Measurements from ENCODE around the gene EFEMP2. TPM values are rescaled to one million over a fixed set of nuclear protein-coding genes. Genes with fewer than 3 reads are reported as not detected.

The EFEMP2 gene
- total and polyA plus RNA-seq, 10 of the 15 experiments (the other 5 are each of a cell fraction or from before 2014, with no cell fraction given), result 0.24 to 13.2 (median 1.3) TPM; not detected in 1

DNA sequence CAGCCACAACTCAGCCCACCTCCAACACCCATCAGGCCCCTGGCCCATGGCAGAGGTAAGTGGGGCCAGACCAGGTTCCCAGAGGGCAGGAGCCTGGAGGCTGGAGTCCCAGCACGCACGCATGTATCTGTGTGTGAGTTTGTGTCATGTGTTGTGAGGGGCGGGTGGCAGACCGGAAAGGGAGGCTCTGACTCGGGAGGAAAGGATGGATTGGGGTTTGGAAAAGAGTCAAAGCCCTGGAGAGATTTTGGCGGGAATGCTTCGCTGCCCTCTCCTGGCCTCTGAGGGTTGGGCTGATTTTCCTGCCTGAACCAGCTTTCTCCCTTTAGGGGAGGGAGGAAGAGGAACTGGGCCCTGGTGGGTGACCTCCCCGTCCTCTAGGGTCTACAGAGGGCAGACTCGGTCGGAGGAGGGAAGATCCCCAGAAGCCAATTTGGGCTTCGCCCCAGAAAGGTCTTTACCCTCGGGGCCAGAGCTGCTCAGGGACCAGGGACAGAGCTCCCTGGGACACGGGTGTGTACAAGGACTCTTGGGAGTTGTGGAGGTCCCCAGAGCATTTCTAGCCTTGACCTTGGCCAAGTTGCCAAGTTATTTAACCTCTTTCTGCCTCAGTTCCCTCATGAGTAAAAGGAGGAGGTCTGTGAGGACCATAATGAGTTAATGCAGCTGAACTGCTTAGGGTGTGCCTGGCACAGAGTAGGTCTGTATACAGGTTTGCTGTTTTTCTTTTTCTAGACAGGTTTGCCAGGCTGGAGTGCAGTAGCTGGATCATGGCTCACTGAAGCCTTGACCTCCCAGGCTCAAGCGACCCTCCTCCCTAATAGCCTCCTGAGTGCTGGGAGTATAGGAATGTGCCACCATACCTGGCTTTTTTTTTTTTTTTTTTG lies 39.3 kb upstream of the EFEMP2 start:
- Histone ChIP-seq H4K20me1 (ENCODE audit: control insufficient read depth, insufficient read depth) (no peaks in the 10 kb centered on the region), H2AFZ (ENCODE audit: control insufficient read depth, low read depth, low read length) (peak overlapping the region; percentile 11), H3K9me3 (replicated peaks; ENCODE audit: control insufficient read depth, insufficient read depth, low read length) (no peaks in the 10 kb centered on the region), H3K79me2 (ENCODE audit: control insufficient read depth, insufficient read depth, low read length) (peaks cover 2% of the 10 kb centered on the region; the same call in 1 of the 2 replicates), H3K4me1 (ENCODE audit: control insufficient read depth, insufficient read depth, low read length) (peaks cover 32% of the 10 kb centered on the region), H3K4me2 (ENCODE audit: control insufficient read depth, insufficient read depth) (no peak overlapping the region), H3K27me3 (replicated peaks in 1 of 2; ENCODE audit: control insufficient read depth in 2 of 2, insufficient read depth in 2 of 2, low read length in 1 of 2) (no peaks in the 10 kb centered on the region), H3K27ac (ENCODE audit: control insufficient read depth, insufficient read depth) (peak overlapping the region; percentile 38; the same call in 1 of the 2 replicates), H3K4me3 (no peak overlapping the region), H3K9ac (ENCODE audit: control insufficient read depth, insufficient read depth, low read length) (no peak overlapping the region), H3K36me3 (ENCODE audit: control insufficient read depth in 2 of 2, insufficient read depth in 2 of 2, low read length in 1 of 2) (no peaks in the 10 kb centered on the region; a peak in 1 of 4 replicates)
- in situ Hi-C loops (cut with MboI) (no loop called here), intact Hi-C loops (cut with micrococcal nuclease; ENCODE audit: unreplicated experiment) (no loop called here)
- FAIRE-seq (no peak), DNase-seq (ENCODE audit: low read depth, low spot score) (no peak), ATAC-seq (peak; percentile 63)
- RAD21 ChIA-PET (ENCODE audit: unreplicated experiment), result interaction anchor here (1.5 to 2.1 kb wide), 4 partner anchors 13 to 27 kb away, joined by 7 to 18 read pairs (median 8); partner anchors contain the start of gene CCDC85B
- 11% methylated on average over 14 of the region's 14 CpGs for WGBS (ENCODE audit: insufficient coverage, insufficient replicate concordance, low lambda C conversion rate, missing lambda C conversion rate)
- CTCF ChIA-PET, result interaction anchor here (1.0 to 6.5 kb wide), 8 partner anchors 10 to 30 kb away, joined by 3 to 89 read pairs (median 4); partner anchors contain the start of genes CCDC85B, FIBP and FOSL1
- no TSS peak for BruUV-seq (replicated peaks)
- SMC1A ChIA-PET (ENCODE audit: uncharacterized antibody, unreplicated experiment), result interaction anchor here (0.7 to 3.2 kb wide), 7 partner anchors 10 to 110 kb away, joined by 3 to 24 read pairs (median 3); partner anchors contain the start of genes CCDC85B and FIBP
- POLR2A ChIA-PET, result interaction anchor here (0.5 to 2.1 kb wide), 11 partner anchors 10 to 1567 kb away, joined by 3 to 34 read pairs (median 4); partner anchors contain the start of genes CCDC85B, FIBP and FOSL1
- TF ChIP-seq, protein P1, sequence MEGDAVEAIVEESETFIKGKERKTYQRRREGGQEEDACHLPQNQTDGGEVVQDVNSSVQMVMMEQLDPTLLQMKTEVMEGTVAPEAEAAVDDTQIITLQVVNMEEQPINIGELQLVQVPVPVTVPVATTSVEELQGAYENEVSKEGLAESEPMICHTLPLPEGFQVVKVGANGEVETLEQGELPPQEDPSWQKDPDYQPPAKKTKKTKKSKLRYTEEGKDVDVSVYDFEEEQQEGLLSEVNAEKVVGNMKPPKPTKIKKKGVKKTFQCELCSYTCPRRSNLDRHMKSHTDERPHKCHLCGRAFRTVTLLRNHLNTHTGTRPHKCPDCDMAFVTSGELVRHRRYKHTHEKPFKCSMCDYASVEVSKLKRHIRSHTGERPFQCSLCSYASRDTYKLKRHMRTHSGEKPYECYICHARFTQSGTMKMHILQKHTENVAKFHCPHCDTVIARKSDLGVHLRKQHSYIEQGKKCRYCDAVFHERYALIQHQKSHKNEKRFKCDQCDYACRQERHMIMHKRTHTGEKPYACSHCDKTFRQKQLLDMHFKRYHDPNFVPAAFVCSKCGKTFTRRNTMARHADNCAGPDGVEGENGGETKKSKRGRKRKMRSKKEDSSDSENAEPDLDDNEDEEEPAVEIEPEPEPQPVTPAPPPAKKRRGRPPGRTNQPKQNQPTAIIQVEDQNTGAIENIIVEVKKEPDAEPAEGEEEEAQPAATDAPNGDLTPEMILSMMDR (IDR thresholded peaks at IDR 0.05 in 2 of 3, conservative IDR thresholded peaks at IDR 0.05 in 1 of 3; ENCODE audit: control insufficient read depth in 2 of 3, extremely low read depth in 1 of 3, insufficient read depth in 1 of 3, low read depth in 3 of 3, low read length in 3 of 3), result peak in 2 of 3 experiments; percentile 26 to 37; a peak in 3 of 6 replicates
- peak; percentile 64 for TF ChIP-seq IKZF1 (conservative IDR thresholded peaks at IDR 0.05)
- TF ChIP-seq ESRRA (IDR thresholded peaks at IDR 0.05; ENCODE audit: low read length), result 0 out of 2 replicates have a peak, but pooled peaks have one; percentile 37
- TF ChIP-seq SMC3 (IDR thresholded peaks at IDR 0.05; ENCODE audit: borderline replicate concordance, low read length), result peak; percentile 15; the same call in 1 of the 2 replicates
- 0 out of 2 replicates have a peak, but pooled peaks have one; percentile 10 for TF ChIP-seq RFX5 (IDR thresholded peaks at IDR 0.05; ENCODE audit: low read depth, low read length)
- TF ChIP-seq RB1 (IDR thresholded peaks at IDR 0.05; ENCODE audit: borderline replicate concordance), result peak; percentile 69; the same call in 1 of the 2 replicates
- TF ChIP-seq, protein P2, sequence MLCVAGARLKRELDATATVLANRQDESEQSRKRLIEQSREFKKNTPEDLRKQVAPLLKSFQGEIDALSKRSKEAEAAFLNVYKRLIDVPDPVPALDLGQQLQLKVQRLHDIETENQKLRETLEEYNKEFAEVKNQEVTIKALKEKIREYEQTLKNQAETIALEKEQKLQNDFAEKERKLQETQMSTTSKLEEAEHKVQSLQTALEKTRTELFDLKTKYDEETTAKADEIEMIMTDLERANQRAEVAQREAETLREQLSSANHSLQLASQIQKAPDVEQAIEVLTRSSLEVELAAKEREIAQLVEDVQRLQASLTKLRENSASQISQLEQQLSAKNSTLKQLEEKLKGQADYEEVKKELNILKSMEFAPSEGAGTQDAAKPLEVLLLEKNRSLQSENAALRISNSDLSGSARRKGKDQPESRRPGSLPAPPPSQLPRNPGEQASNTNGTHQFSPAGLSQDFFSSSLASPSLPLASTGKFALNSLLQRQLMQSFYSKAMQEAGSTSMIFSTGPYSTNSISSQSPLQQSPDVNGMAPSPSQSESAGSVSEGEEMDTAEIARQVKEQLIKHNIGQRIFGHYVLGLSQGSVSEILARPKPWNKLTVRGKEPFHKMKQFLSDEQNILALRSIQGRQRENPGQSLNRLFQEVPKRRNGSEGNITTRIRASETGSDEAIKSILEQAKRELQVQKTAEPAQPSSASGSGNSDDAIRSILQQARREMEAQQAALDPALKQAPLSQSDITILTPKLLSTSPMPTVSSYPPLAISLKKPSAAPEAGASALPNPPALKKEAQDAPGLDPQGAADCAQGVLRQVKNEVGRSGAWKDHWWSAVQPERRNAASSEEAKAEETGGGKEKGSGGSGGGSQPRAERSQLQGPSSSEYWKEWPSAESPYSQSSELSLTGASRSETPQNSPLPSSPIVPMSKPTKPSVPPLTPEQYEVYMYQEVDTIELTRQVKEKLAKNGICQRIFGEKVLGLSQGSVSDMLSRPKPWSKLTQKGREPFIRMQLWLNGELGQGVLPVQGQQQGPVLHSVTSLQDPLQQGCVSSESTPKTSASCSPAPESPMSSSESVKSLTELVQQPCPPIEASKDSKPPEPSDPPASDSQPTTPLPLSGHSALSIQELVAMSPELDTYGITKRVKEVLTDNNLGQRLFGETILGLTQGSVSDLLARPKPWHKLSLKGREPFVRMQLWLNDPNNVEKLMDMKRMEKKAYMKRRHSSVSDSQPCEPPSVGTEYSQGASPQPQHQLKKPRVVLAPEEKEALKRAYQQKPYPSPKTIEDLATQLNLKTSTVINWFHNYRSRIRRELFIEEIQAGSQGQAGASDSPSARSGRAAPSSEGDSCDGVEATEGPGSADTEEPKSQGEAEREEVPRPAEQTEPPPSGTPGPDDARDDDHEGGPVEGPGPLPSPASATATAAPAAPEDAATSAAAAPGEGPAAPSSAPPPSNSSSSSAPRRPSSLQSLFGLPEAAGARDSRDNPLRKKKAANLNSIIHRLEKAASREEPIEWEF (IDR thresholded peaks at IDR 0.05; ENCODE audit: insufficient replicate concordance, low read depth, low read length), result peak; percentile 26
- TF ChIP-seq ZZZ3 (IDR thresholded peaks at IDR 0.05; ENCODE audit: control insufficient read depth, insufficient read length, low read depth), result no peak
- TF ChIP-seq, protein P3, sequence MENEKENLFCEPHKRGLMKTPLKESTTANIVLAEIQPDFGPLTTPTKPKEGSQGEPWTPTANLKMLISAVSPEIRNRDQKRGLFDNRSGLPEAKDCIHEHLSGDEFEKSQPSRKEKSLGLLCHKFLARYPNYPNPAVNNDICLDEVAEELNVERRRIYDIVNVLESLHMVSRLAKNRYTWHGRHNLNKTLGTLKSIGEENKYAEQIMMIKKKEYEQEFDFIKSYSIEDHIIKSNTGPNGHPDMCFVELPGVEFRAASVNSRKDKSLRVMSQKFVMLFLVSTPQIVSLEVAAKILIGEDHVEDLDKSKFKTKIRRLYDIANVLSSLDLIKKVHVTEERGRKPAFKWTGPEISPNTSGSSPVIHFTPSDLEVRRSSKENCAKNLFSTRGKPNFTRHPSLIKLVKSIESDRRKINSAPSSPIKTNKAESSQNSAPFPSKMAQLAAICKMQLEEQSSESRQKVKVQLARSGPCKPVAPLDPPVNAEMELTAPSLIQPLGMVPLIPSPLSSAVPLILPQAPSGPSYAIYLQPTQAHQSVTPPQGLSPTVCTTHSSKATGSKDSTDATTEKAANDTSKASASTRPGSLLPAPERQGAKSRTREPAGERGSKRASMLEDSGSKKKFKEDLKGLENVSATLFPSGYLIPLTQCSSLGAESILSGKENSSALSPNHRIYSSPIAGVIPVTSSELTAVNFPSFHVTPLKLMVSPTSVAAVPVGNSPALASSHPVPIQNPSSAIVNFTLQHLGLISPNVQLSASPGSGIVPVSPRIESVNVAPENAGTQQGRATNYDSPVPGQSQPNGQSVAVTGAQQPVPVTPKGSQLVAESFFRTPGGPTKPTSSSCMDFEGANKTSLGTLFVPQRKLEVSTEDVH (IDR thresholded peaks at IDR 0.05; ENCODE audit: low read depth, partially characterized antibody), result peak; percentile 78
- no peak for TF ChIP-seq GATAD2B (conservative IDR thresholded peaks at IDR 0.05; ENCODE audit: low read depth)

Data from GM12878 (cell line).